OCI-LY1 (cell line): ENCODE results near the gene AP3B2.
"Not testable (repeated sequence)": the region's sequence is repeated elsewhere in the genome, so short reads cannot be mapped to it uniquely, and the experiment has no call there.

ENCODE experiments used
- H2AFZ ChIP-seq: fragments of 200-600 bp; sonication (generic), shearing (Covaris generic); 2 replicates; pipeline ENCODE4 v1.6.0; 2014; ENCODE audit warnings: antibody characterized with exemption, mild to moderate bottlenecking, low read length
- H3F3A ChIP-seq: fragments of 200-600 bp; sonication (generic), shearing (Covaris generic); 2 replicates; pipeline ENCODE4 v1.6.0; 2014; ENCODE audit warnings: mild to moderate bottlenecking, antibody characterized with exemption, low read length, moderate library complexity; ENCODE audit not compliant: insufficient read depth
- H3K27ac ChIP-seq: fragments of 200-600 bp; sonication (generic); 2 replicates; pipeline ENCODE4 v1.5.1; 2014; ENCODE audit warnings: low read length, mixed run types, mild to moderate bottlenecking, low read depth; ENCODE audit not compliant: poor library complexity, severe bottlenecking
- H3K27me3 ChIP-seq: fragments of 200-600 bp; sonication (generic); 2 replicates; pipeline ENCODE4 v1.6.0; 2014; ENCODE audit warnings: antibody characterized with exemption, mild to moderate bottlenecking, low read length, moderate library complexity; ENCODE audit not compliant: insufficient read depth
- H3K36me3 ChIP-seq: fragments of 200-600 bp; sonication (generic); 2 replicates; pipeline ENCODE4 v1.6.1; 2014; ENCODE audit warnings: mild to moderate bottlenecking, antibody characterized with exemption, low read length, moderate library complexity, mixed read lengths; ENCODE audit not compliant: insufficient read depth
- H3K4me1 ChIP-seq: fragments of 200-600 bp; sonication (generic); 2 replicates; pipeline ENCODE4 v1.5.1; 2014; ENCODE audit warnings: mild to moderate bottlenecking, low read length, moderate library complexity; ENCODE audit not compliant: insufficient read depth, severe bottlenecking
- H3K4me2 ChIP-seq: fragments of 200-600 bp; sonication (generic), shearing (Covaris generic); 2 replicates; pipeline ENCODE4 v1.6.1; 2014; ENCODE audit warnings: low read length
- H3K4me3 ChIP-seq: fragments of 200-600 bp; sonication (generic); 2 replicates; pipeline ENCODE4 v1.5.1; 2014; ENCODE audit warnings: low read length, low read depth, mild to moderate bottlenecking, mixed read lengths; ENCODE audit not compliant: poor library complexity, severe bottlenecking
- H3K79me2 ChIP-seq: fragments of 200-600 bp; shearing (Covaris generic); 2 replicates; pipeline ENCODE4 v1.6.1; 2016; ENCODE audit warnings: mixed run types, low read length, mixed read lengths; ENCODE audit not compliant: insufficient read depth
- H3K9ac ChIP-seq: fragments of 200-600 bp; sonication (generic), shearing (Covaris generic); 2 replicates; pipeline ENCODE4 v1.6.1; 2014; ENCODE audit warnings: mild to moderate bottlenecking, low read length, mixed read lengths
- H3K9me2 ChIP-seq: fragments of 200-600 bp; sonication (generic), shearing (Covaris generic); 2 replicates; pipeline ENCODE4 v1.6.1; 2014; ENCODE audit warnings: low read depth, mild to moderate bottlenecking, low read length, mixed read lengths
- H3K9me3 ChIP-seq: fragments of 200-600 bp; shearing (Covaris generic); 2 replicates; pipeline ENCODE4 v1.6.1; 2014; ENCODE audit warnings: low read length, mixed read lengths
- H4K20me1 ChIP-seq: fragments of 200-600 bp; sonication (generic), shearing (Covaris generic); 2 replicates; pipeline ENCODE4 v1.6.0; 2016; ENCODE audit warnings: mild to moderate bottlenecking, low read length; ENCODE audit not compliant: insufficient read depth
- EZH2 ChIP-seq: fragments of 200-600 bp; sonication (generic), shearing (Covaris generic); IDR thresholded peaks from 2 replicates; pipeline ENCODE4 v1.8.0; 2017; ENCODE audit warnings: borderline replicate concordance, mixed run types, mild to moderate bottlenecking, antibody characterized with exemption, low read length, moderate library complexity, mixed read lengths
- TF ChIP-seq, protein P1 (sequence below): fragments of 200-600 bp; sonication (generic), shearing (Covaris generic); IDR thresholded peaks from 2 replicates; pipeline ENCODE4 v1.5.1; 2017; ENCODE audit warnings: mild to moderate bottlenecking, antibody characterized with exemption, low read length, moderate library complexity, mixed read lengths

The AP3B2 gene

DNA sequence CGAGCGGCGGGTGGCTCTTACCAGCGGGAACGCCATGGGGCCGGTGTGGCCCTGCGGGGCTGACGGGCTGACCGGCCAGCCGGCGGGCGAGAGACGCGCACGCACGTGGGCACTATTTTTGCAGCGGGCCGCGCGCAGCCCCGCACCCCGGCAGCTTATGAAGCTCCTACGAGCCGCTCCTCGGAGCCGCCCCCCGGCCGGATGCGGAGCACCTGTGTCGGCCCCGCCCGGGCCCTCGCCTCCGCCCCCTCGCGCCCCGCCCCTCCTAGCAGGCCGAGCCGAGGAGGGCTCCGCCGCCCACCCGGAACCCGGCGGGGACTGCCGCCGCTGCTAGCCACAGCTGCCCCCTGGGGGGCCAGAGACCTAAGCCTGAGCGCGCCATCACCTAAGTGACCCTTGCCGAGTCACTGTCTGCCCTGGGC lies 61.8 kb downstream of the AP3B2 start:
- Histone ChIP-seq H3K27ac (no peak overlapping the region), H3F3A (no peaks in the 10 kb centered on the region), H3K4me2 (peak overlapping the region; percentile 69), H3K9ac (peak overlapping the region; percentile 60; the same call in 1 of the 2 replicates), H3K27me3 (no peaks in the 10 kb centered on the region), H3K36me3 (no peaks in the 10 kb centered on the region), H3K4me1 (no peaks in the 10 kb centered on the region), H3K79me2 (no peaks in the 10 kb centered on the region), H4K20me1 (no peaks in the 10 kb centered on the region; the same call in 1 of the 2 replicates), H3K4me3 (peak overlapping the region; percentile 65), H3K9me3 (no peaks in the 10 kb centered on the region), H3K9me2 (no peaks in the 10 kb centered on the region), H2AFZ (no peak overlapping the region)
- TF ChIP-seq EZH2: no peak
- TF ChIP-seq, protein P1, sequence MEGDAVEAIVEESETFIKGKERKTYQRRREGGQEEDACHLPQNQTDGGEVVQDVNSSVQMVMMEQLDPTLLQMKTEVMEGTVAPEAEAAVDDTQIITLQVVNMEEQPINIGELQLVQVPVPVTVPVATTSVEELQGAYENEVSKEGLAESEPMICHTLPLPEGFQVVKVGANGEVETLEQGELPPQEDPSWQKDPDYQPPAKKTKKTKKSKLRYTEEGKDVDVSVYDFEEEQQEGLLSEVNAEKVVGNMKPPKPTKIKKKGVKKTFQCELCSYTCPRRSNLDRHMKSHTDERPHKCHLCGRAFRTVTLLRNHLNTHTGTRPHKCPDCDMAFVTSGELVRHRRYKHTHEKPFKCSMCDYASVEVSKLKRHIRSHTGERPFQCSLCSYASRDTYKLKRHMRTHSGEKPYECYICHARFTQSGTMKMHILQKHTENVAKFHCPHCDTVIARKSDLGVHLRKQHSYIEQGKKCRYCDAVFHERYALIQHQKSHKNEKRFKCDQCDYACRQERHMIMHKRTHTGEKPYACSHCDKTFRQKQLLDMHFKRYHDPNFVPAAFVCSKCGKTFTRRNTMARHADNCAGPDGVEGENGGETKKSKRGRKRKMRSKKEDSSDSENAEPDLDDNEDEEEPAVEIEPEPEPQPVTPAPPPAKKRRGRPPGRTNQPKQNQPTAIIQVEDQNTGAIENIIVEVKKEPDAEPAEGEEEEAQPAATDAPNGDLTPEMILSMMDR: no peak

DNA sequence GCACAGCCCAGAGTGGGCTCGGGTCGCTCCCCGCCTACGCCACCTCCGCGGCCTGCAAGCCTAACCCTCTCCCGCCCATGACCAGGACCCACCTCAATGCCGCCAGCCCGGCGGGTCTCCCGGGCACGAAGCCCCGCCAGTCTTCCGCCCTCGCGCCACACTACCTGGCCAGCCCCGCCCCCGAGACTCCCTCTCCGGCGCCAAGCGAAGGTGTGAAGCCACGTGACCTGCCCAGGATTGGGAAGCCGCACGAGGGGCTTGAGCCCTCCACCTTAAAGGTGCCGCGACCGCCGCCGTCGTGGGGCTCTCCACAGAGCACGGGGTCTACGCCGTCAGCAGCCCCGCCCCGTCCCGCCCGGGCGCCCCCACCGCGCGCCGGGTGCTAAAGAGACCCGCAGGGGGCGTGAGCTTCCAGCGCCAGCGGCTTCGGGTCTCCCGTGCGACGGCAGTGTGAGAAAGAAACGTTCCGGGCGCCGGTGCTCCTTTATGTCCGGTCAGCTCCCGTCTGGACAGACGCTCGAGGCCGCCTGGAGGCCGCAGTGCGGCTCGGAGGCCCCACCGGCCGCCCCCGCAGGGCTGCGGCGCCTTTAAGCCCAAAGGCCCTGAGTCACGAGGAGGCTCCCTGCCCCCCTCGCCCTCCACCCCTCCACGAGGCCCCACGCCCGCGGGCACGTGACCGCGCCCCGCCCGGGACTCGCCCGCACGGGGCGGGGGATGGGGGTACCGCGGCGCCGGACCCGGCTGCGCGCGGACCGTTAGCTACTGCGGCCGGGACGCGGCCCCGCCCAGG lies 62.4 kb downstream of the AP3B2 start, which contains the start of gene CPEB1:
Gene CPEB1, minus strand, starts transcription at position 319 of the 790 bp plus-strand sequence. CDS start 18,904 bp downstream, outside the sequence.
- Histone ChIP-seq H3K9me2 (no peaks in the 10 kb centered on the region), H3K4me3 (peak within 1 kb of the TSS; percentile 65), H3K9ac (peak within 1 kb of the TSS; percentile 60; the same call in 1 of the 2 replicates), H3K27ac (no peak within 1 kb of the TSS), H3K4me2 (peak within 1 kb of the TSS; percentile 69), H2AFZ (no peak within 1 kb of the TSS), H3K9me3 (no peaks in the 10 kb centered on the region), H3F3A (no peaks in the 10 kb centered on the region), H3K4me1 (no peaks in the 10 kb centered on the region), H4K20me1 (no peaks in the 10 kb centered on the region; the same call in 1 of the 2 replicates), H3K27me3 (no peaks in the 10 kb centered on the region), H3K79me2 (no peaks in the 10 kb centered on the region), H3K36me3 (no peaks in the 10 kb centered on the region)
- TF ChIP-seq, protein P1: peak; percentile 11; the same call in 1 of the 2 replicates
- TF ChIP-seq EZH2: no peak

DNA sequence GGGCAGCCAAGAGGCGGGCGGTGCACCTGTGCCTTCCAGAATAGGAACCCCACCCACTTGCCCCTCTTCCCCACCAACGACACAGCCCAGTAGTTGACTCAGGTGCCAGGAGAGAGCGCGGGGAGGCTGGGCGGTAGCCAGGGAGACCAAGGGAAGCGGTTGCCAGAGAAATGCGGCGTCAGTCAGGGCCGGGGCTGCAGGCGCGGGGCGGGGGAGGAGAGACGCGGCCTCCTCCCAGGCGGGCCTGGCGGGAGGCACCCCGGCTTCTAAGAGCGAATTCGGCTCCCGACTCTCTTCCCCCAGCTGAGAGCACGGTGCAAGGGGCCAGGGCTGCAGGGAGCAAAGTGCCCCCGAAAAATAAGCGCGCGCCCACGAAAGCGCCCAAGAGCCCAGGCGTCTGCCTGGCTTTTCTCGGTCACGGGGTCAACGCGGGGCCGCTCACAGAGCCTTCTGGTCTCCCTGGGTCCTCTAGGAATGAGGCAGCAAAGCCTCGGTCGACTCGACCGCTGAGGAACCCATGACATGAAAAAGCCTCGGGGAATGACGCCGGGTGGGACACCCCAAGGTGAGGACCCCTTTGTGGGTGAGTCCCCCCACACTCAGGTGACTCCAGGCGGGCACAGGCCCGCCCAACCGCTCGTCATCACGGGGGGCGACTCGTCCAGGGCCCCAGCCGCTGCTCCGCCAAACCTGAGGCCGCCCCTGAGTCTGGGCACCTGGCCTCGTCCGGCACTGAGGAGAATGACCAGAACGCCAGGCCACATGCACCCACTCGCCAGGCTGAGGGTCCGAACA lies 63.2 kb downstream of the AP3B2 start:
- Histone ChIP-seq H3K79me2 (no peaks in the 10 kb centered on the region), H3K4me2 (no peak overlapping the region), H2AFZ (no peak overlapping the region), H3K4me3 (no peak overlapping the region), H4K20me1 (no peaks in the 10 kb centered on the region; the same call in 1 of the 2 replicates), H3K4me1 (no peaks in the 10 kb centered on the region), H3K27ac (no peak overlapping the region), H3K9ac (no peak overlapping the region), H3K36me3 (no peaks in the 10 kb centered on the region), H3F3A (no peaks in the 10 kb centered on the region), H3K27me3 (no peaks in the 10 kb centered on the region), H3K9me3 (no peaks in the 10 kb centered on the region), H3K9me2 (no peaks in the 10 kb centered on the region)
- TF ChIP-seq EZH2: no peak
- TF ChIP-seq, protein P1: no peak

DNA sequence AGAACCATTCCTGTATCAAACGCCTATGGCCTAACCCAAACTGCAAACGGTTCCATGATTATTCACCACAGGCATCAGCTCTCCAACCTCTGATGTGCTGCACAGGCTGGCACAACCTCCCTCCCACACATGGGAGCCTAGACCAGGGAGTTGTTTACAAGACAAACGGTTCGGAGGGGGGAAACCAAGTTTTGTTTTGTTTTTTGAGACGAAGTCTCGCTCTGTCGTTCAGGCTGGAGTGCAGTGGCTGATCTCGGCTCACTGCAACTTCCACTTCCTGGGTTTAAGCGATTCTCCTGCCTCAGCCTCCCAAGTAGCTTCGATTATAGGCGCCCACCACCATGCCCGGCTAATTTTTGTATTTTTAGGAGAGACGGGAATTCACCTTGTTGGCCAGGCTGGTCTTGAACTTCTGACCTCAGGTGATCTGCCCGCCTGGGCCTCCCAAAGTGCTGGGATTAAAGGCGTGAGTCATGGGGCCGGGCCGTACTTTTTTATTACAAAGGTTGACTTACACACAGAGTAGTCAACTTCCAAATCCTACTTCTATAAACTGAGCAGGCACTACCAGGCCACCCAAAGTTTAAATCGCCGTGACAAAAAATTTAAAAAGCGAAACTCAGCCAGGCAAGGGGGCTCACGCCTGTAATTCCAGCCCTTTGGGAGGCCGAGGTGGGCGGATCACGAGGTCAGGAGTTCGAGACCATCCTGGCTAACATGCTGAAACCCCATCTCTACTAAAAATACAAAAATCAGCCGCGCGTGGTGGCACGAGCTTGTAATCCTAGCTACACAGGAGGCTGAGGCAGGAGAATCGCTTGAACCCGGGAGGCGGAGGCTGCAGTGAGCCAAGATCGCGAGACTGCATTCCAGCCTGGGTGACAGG lies 64.5 kb downstream of the AP3B2 start:
- not testable (repeated sequence) for H3K27me3 ChIP-seq, H3K9me2 ChIP-seq, H3K9ac ChIP-seq, H3K4me2 ChIP-seq, H3K9me3 ChIP-seq, H3K4me3 ChIP-seq, H3K27ac ChIP-seq, H2AFZ ChIP-seq, H3K4me1 ChIP-seq, H4K20me1 ChIP-seq, H3K79me2 ChIP-seq, H3K36me3 ChIP-seq, H3F3A ChIP-seq
